NCI-H345 (cell line): ENCODE data around the gene DNAJC15.
A peak's percentile ranks its signal among the peaks of the same experiment; 100 is the strongest.

Experiments used
- DNase-seq: peaks from one replicate; lab custom pipeline; 2025; lab: John Stamatoyannopoulos, UW

DNAJC15 gene

DNA sequence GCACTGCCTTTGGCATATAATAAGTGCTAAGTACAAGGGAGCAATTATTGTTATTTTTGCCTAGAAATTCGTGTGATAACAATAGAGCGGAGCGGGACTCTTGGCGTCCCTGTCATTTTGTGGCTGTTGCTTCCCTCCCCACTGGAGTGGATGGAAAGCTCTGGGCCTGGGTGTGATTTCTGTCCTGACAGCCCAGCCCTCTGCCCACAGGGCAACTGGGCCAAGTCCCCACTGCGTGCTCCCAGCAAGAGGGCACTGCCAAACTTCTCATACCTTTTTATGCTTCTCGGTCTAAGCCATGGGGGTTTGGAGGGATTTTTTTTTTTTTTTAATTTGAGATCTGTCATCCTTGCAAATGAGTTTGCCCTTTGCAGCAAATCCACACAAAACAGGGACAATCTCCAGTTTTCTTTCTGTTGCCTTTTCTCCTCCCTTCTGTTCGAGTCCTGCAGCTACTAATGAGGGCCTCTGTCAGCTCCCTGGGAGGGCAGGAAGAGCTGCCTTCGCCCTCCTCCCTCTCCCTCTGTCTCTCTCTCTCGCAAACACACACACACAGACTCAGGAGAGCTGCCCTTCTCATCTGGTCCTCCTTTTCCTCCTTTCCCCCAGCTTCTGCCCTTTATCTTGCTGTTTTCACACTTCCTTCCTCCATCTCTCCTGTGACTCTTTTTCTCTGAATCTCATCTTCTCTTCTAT, 103.9 kb downstream of the DNAJC15 start:
- DNase-seq, result no peak

DNA sequence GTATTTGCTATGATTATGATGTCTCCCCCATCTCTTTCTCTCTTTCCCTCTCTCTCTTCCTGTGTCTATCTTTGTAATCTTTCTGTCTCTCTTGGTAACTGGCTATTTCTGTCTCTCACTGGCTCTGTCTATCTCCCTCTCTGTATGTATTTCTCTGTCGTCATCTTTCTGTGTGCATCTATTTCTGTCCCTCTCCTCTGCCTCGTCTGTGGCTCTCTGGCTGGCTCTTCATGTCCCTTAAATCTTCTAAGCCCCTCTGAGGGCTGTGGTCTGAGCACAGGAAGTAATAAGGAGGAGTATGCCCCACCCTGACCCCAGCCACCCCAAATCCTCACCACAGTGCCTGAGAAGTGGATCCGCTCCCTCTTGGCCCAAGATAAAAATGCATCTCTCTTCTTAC, 104.4 kb downstream of the DNAJC15 start:
- no peak for DNase-seq

DNA sequence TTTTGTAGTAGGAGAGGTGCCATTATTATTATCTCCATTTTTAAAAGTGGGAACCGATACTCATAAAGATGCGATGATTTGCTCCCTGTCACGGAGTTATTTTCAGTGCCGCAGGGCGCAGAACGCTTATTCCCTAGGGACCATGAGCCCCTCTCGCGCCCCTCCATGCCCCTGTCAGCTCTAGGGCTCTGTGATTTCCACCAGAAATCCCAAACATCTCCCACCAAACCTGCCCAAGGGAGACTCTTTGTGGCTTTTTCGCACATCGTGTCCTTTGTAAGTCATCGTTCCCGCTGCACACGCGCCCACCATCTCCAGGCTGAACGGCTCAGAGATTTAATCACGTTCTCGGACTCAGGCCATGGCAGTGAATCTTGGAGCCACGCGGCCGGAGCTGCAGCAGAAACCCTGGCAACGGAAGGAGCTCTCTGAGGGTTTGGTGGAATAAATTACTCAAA, 105.1 kb downstream of the DNAJC15 start:
- DNase-seq, result no peak

DNA sequence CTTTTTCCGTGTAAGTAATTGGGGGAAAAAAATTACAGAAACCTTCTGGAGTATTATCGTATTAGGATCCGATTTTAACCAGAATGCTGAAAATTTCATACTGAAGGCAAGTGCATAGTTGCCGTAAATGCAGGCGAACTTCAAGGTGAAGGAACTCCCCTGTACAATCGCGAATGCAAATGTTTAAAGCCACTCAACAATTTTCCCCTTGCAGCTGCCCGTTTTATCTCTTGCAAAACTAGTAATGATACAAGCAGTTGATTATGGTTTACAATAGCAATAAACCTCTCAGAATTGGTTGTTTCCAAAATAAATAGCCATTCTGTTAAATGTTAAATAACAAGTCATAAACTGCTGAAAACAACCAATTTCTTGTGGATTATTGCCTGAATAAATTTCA, 105.7 kb downstream of the DNAJC15 start:
- DNase-seq, result no peak

DNA sequence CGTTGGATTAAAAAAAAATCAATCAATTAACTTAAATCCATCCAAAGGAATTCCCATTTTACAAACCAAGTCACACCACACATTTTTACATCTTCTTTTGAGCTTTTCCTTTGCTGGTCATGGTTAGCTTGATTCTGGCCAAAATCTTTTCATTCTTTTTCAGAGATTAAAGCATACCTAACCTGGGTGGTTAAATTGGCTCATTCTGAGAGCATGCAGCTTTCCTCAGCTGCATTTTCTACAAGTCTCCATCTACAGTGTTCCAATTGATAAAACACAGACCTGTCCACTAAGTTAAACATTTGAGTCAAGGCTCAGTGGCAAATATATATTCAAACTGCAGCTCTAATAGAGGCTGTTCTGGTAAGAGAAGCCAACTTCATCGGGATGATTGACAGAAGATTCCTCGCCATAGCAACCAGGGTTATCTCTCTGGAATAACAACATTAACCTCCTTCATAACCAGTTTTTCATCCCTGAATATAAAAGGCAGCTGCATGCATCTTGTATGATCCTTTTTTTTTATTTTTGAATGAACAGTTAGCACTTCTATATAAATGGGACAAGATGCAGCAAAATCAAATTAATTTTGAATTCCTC, 106.2 kb downstream of the DNAJC15 start:
- no peak for DNase-seq

DNA sequence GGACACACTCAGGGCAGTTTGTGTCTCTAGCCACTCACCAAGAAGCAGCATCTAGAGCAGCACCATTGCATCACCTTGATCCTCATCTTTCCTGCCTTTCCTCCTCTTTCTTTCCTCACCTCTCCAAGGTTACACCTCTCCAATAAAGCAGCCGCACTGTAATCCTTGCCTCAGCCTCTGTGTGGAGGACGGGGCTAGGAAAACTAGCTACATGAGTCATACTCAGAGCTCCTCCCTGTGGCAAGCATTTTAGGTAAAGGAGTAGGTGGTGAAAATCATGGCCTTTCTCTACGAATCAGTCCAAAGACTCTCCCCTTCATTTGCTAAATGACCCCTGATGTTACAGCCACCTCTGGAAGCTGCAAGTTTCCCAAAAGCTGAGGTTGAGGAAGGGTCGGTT, 108.9 kb downstream of the DNAJC15 start:
- DNase-seq, result no peak

DNA sequence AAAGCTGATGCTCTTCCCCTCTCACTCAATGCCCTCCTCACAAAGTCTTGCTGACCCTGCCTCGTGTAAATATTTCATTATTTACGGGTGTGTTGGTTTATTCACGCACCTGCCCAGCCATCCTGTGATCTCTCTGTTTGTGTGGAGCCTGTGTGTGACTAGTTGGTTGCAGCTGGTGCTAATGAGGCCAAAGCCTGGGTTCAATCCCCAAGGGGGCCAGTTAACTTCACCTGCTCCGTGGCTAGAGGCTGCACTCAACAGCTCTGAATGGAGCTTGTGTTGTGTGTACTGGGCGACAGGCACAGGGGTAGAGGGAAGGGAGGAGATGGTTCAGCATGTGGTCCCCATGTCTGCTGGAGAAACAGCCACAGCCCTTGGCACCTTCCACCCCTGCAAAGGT, 109.5 kb downstream of the DNAJC15 start:
- DNase-seq, result peak; percentile 35

DNA sequence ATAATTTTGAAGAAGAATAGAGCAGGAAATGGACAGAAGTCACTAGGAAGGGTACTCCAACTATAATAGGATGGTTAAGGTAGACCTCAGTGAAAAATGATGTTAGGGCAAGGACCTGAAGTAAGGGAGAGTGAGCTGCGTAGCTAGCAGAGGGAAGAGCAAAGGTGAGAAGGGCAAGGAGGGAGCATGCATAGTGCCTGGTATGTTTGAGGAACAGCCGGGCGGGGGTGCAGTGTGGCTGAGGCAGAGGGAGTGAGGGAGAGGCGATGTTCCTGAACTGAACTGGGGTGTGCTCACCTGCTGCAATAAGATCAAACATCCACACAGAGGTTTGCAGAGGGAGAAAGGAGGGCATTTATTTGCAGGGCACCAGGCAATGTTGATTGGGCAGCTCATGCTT, 110.4 kb downstream of the DNAJC15 start:
- no peak for DNase-seq

DNA sequence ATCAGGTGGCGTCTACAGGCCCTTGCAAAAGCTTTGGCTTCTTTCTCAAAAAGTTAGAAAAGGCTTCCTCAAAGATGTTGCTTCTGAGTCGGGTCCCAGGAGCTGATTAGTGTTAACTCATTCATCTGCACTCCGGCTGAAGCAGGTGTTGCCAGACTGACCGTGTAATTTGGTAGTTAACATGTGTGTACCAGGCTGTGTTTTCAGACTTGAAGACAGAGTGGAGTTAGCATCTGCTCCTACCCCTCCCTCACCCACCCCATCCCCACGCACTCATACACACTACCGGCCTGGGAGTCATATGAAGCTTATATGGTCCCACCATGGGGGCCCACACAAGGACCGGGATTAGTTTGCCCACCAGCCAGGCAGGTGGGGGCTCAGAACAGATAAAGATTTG, 111.5 kb downstream of the DNAJC15 start:
- no peak for DNase-seq

DNA sequence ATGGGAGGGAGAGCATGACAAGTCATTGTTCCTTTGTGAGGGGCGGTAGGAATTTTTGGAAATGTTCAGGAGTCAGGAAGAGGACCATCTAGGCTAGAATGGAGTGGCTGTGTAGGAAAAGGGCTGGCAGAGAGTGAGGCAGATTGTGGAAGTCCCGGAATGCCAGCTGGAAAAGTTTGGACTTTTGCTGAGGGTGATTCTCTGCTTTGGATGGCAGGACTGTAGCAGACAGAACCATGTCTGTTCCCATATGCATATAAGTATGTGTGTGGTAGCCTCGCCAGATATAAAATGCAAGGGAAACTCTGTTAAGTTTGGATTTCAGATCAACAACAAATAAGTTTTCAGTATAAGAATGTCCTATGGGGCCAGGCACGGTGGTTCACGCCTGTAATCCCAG, 112.1 kb downstream of the DNAJC15 start:
- DNase-seq, result no peak

DNA sequence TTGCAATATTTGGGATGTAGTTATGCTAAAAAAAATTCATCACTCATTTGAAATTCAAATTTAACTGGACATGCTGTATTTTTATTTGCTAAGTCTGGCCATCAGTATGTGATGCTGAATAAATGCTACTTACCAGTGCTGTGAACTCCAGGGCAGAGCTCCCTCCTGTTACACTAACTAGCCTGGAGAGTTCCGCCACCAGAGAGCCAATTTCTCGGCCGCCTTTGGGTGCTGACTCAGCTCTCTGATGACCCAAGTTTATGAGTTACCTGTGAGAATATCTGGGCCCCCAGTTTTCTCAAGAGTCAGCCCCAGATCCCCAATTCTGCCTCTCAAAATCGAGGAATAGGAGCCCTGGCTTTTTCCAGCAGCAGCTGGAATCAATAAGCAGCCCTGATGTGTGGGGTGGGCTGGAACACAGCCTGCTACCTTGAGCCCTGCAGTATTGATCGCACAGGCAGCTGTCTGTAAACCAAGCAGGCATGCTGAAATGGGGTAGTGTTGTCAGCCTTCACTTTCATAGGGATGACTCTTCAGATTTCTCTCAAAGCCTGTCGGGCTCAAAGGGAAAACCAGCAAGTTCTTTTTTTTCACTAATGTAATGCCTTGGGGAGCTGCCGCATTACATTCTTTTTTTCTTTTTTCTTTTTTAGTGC, 113.7 kb downstream of the DNAJC15 start:
- DNase-seq, result no peak

DNA sequence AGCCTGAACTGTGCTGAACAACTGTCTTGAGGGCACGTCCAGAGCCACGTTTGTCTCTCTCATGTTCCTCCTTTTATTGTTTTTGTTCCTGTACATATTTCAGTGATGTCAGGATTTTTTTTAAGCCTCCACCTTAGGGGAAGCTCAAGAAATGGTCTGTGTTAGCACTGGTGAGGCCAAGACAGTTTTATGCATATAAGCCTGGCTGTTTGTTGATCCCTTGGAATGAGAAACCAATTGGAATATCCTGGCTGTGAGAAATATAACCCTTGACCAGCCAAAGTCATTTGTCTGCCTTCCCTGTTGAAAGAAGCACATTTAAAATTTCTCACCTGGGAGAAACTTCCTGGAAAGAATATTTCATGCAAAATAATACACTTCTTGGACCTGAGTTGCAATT, 115.8 kb downstream of the DNAJC15 start:
- DNase-seq, result no peak

DNA sequence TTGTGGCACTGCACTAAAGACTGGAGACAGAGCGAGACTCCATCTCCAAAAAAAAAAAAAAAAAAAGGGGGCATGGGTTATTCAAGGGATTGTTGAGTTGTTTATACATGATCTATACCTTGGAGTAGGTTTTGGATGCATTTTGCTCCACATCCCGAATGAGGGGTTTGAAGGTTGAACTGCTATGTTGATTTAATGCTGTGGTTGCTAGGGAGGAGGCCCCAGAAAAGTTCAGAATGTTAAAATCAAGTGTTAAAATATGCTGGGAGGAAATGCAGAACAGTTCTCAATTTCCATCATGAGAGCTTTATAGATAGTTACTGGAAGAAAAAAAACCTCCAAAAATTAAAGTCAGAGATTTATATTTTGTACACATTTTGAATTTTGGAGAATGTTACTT, 116.5 kb downstream of the DNAJC15 start:
- DNase-seq, result no peak

DNA sequence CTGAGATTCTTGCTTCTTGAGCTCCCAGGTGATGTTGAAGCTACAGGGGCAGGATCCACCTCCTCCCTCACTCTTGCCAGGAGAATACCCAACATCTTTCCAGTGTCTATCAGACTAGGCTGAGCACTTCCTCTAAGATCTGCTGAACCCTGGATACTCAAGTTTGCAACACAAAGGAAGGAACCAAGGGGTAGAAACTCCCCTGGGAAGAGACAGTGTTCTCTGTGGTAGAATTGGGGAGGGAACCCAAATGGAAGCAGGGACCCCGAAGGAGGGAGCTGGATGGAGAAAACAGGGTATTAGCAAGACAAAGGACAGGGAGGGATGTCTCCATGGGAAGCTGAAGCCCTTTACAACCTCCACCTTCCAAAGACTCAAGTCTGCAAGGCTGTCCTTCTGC, 117.6 kb downstream of the DNAJC15 start:
- no peak for DNase-seq

DNA sequence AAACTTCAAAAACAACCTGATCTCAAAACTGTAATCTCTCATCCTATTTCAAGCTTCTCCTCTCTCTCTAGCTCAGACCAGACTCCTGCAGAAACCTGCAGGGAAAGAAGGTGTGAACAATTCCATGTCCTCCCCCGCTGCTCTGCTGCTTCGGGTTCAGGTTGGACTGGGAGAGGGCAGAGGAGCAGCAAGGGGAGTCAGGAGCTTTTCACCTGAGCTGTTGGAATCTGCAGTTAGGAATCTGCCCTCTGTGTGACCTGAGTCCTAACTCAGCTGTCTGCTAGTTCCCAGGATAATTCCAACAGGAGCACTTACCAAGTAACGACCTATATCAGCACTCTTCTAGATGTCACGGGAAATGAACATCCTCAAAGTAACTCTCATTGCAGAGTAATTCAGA, 118.3 kb downstream of the DNAJC15 start:
- no peak for DNase-seq

DNA sequence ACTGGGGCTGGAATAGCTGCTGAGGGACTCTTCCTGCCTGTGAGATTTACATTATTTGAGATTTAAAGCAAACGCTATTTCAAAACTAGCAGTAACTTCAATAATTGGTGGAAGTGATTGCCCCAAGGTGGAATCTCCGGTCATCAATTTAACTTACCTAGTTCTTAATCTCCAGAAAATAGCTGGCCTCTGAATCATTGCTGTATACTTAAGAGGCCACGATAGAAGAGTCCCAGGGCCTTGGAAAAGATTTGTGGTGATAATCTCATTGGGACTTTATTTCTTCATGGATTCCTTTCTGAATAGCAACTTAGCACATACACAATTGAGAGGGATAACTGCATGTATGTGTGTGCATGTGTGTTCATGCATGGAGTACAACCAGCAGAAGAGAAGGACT, 120.2 kb downstream of the DNAJC15 start:
- no peak for DNase-seq

DNA sequence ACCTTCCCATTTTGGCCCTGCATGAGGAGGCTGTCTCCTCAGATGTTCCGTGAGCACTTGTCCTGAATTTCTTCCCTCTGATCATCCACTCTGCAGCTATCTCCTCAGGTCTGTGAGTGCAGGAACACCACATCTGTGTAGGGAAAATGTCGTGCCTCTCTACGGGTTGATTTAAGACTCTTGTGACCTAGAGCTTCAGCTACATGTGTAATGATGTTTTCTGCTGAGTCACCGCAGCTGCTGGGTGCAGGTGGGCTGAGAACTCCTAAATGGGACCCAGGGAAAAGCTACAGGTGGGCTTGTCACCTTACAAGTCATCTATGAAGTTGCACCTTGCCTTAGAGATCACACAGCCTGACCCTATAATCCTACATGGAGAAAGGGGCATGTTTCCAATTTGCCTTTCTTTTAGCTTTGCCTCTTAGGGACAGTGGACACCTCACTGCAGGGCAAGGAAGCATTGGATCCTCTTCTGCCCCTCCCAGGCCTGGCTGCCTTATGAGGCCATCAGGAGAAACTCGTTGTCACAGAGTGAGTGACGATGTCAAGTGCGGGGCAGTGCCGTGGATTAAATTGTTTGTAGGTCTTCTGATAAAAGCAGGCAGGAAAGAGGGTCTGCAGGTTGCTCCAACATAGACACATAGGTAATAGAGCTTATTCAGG, 122.3 kb downstream of the DNAJC15 start:
- DNase-seq, result no peak

DNA sequence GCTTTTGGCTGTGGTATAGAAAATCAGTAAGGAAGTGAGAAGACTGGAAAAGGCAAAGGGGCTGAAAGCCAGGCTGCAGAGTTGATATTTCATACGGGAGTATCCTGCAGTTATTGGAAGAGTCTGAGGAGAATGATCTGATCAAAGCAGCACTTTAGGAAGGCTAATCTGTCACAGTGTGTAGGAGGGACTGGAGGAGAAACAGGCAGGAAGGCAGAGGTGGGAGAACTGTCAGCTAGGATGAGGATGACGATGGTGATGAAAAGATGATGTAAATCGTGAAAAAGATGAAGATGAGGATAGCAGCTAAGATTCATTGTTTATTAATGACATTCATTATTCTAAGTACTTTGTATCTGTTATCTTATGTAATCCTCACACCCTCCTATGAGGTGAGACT, 123.0 kb downstream of the DNAJC15 start:
- no peak for DNase-seq

DNA sequence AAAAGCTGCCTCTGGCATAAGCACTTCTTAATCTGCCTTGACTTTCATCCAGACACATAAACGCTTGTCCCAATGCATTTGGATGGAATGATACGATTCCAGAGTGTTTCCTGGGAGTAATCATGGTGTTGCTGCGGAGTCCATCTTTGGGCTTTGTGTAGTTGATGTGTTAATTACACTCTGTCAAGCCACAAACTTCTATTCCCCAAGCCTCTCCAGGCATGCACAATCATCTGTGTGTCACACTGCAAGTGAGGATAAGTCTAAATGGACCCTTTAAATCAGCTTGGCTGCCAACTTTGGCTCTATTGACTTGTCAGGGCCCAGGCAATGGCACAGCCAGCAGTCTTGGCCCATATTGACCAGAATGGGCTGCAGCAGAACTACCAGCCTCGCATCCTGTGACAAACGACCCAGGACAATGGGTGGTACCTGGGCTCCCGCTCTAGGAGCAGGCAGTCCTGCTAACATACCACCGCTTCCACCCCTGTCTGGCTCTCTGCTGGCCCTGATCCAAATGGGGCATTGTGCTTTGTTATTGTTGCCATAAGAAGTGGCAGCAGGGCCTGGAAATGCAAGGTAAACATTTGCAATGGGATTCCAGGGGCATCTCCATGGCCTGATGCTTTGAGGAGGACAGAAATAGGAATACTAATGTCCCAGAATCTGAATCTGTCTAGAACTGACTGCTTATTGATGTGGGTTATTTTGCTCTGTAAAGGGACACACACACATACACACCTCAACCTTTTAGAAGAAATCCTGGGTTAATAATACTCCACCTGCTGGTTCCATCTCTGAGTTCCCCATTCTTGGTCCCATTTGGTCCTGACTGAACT, 127.2 kb downstream of the DNAJC15 start:
- DNase-seq, result peak; percentile 71

DNA sequence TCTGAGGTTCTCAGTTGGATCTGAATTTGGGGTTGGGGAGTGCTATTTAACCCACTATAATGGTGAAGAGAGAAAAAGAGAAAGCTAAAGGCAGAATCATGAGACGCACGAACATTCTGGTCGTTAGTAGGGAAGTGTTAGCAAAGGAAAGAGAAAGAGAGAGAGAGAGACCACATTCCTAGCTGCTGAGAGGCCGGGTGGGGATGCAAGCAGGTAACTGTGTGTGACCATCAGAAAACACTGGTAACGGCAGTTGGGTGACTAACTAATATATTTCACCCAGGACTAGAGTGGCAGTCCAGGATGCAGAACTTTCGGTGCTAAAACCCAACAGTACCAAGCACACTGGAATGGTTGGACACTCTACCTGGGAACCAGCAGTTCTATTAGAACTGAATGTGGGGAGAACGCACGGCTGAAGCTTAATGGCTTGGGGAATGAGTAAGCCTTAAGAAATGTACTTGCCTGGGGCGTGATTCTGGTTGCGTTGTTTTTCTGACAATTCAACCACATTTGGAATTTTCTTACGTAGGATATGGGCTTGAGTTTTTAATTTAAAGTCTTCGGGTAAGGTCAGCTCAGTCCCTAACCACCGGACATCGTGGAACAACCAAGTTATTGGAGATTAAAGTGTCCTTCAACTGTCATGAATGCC, 130.2 kb downstream of the DNAJC15 start:
- no peak for DNase-seq

DNA sequence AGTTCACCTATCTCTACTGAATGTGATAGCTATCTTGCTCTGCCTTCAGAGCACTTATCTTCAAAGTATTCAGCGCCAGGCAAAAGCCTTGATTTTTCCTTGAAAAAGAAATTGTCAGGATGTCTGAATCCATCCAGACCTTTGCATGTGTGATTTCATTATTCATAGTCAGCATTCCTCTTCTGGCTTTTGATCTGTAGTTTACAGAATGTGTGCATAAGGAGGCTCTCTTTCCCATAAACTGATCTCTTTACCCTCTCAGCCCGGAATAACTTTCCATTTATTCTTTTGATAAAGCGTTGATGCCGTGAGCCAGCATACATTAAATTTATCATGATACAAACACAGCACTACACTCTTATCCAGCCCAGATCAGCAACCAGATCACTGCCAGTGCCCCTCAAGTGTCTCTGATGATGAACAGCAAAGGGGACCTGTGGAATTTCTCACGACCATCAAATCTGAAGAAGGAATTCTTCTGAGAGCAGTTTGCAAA, 130.8 kb downstream of the DNAJC15 start:
- no peak for DNase-seq
